OCI-LY7 (cell line): ENCODE results near the gene WDFY2.

Experiments
- CTCF ChIP-seq: fragments of 200-600 bp; sonication (generic); conservative IDR thresholded peaks from 2 replicates; pipeline ENCODE4 v1.5.1; 2014; ENCODE audit warnings: mild to moderate bottlenecking, antibody characterized with exemption, low read length, moderate library complexity, mixed read lengths
- EZH2phosphoT487 ChIP-seq: fragments of 200-600 bp; sonication (generic); IDR thresholded peaks from 2 replicates; pipeline ENCODE4 v1.6.1; 2018; ENCODE audit warnings: low read depth, borderline replicate concordance, mild to moderate bottlenecking, mixed run types, antibody characterized with exemption, low read length, moderate library complexity, mixed read lengths

GRCh38 chr13:51742611-51743010 lies 158.3 kb downstream of the WDFY2 start:
- TF ChIP-seq CTCF: no peak
- TF ChIP-seq EZH2phosphoT487: no peak
